OCI-LY1 (cell line): ENCODE measurements around the gene UBAC1.

Experiments used
- H2AFZ ChIP-seq: fragments of 200-600 bp; sonication (generic), shearing (Covaris generic); 2 replicates; pipeline ENCODE4 v1.6.0; 2014; ENCODE audit warnings: antibody characterized with exemption, mild to moderate bottlenecking, low read length
- H3F3A ChIP-seq: fragments of 200-600 bp; sonication (generic), shearing (Covaris generic); 2 replicates; pipeline ENCODE4 v1.6.0; 2014; ENCODE audit warnings: mild to moderate bottlenecking, antibody characterized with exemption, low read length, moderate library complexity; ENCODE audit not compliant: insufficient read depth
- H3K27ac ChIP-seq: fragments of 200-600 bp; sonication (generic); 2 replicates; pipeline ENCODE4 v1.5.1; 2014; ENCODE audit warnings: low read length, mixed run types, mild to moderate bottlenecking, low read depth; ENCODE audit not compliant: poor library complexity, severe bottlenecking
- H3K27me3 ChIP-seq: fragments of 200-600 bp; sonication (generic); 2 replicates; pipeline ENCODE4 v1.6.0; 2014; ENCODE audit warnings: antibody characterized with exemption, mild to moderate bottlenecking, low read length, moderate library complexity; ENCODE audit not compliant: insufficient read depth
- H3K36me3 ChIP-seq: fragments of 200-600 bp; sonication (generic); 2 replicates; pipeline ENCODE4 v1.6.1; 2014; ENCODE audit warnings: mild to moderate bottlenecking, antibody characterized with exemption, low read length, moderate library complexity, mixed read lengths; ENCODE audit not compliant: insufficient read depth
- H3K4me1 ChIP-seq: fragments of 200-600 bp; sonication (generic); 2 replicates; pipeline ENCODE4 v1.5.1; 2014; ENCODE audit warnings: mild to moderate bottlenecking, low read length, moderate library complexity; ENCODE audit not compliant: insufficient read depth, severe bottlenecking
- H3K4me2 ChIP-seq: fragments of 200-600 bp; sonication (generic), shearing (Covaris generic); 2 replicates; pipeline ENCODE4 v1.6.1; 2014; ENCODE audit warnings: low read length
- H3K4me3 ChIP-seq: fragments of 200-600 bp; sonication (generic); 2 replicates; pipeline ENCODE4 v1.5.1; 2014; ENCODE audit warnings: low read length, low read depth, mild to moderate bottlenecking, mixed read lengths; ENCODE audit not compliant: poor library complexity, severe bottlenecking
- H3K79me2 ChIP-seq: fragments of 200-600 bp; shearing (Covaris generic); 2 replicates; pipeline ENCODE4 v1.6.1; 2016; ENCODE audit warnings: mixed run types, low read length, mixed read lengths; ENCODE audit not compliant: insufficient read depth
- H3K9ac ChIP-seq: fragments of 200-600 bp; sonication (generic), shearing (Covaris generic); 2 replicates; pipeline ENCODE4 v1.6.1; 2014; ENCODE audit warnings: mild to moderate bottlenecking, low read length, mixed read lengths
- H3K9me2 ChIP-seq: fragments of 200-600 bp; sonication (generic), shearing (Covaris generic); 2 replicates; pipeline ENCODE4 v1.6.1; 2014; ENCODE audit warnings: low read depth, mild to moderate bottlenecking, low read length, mixed read lengths
- H3K9me3 ChIP-seq: fragments of 200-600 bp; shearing (Covaris generic); 2 replicates; pipeline ENCODE4 v1.6.1; 2014; ENCODE audit warnings: low read length, mixed read lengths
- H4K20me1 ChIP-seq: fragments of 200-600 bp; sonication (generic), shearing (Covaris generic); 2 replicates; pipeline ENCODE4 v1.6.0; 2016; ENCODE audit warnings: mild to moderate bottlenecking, low read length; ENCODE audit not compliant: insufficient read depth
- CTCF ChIP-seq: fragments of 200-600 bp; sonication (generic), shearing (Covaris generic); IDR thresholded peaks from 2 replicates; pipeline ENCODE4 v1.5.1; 2017; ENCODE audit warnings: mild to moderate bottlenecking, antibody characterized with exemption, low read length, moderate library complexity, mixed read lengths
- EZH2 ChIP-seq: fragments of 200-600 bp; sonication (generic), shearing (Covaris generic); IDR thresholded peaks from 2 replicates; pipeline ENCODE4 v1.8.0; 2017; ENCODE audit warnings: borderline replicate concordance, mixed run types, mild to moderate bottlenecking, antibody characterized with exemption, low read length, moderate library complexity, mixed read lengths

The UBAC1 gene

GRCh38 chr9:135978642-135979546, 17.7 kb upstream of the UBAC1 start:
- TF ChIP-seq EZH2 (no peak), CTCF (no peak)
- Histone ChIP-seq H3K4me3 (no peak overlapping the region), H3K79me2 (no peaks in the 10 kb centered on the region), H3K9me3 (no peaks in the 10 kb centered on the region), H3K27me3 (no peaks in the 10 kb centered on the region; the same call in 1 of the 2 replicates), H3K4me2 (no peak overlapping the region), H3F3A (no peaks in the 10 kb centered on the region), H3K36me3 (no peaks in the 10 kb centered on the region), H3K4me1 (no peaks in the 10 kb centered on the region), H4K20me1 (no peaks in the 10 kb centered on the region), H2AFZ (no peak overlapping the region), H3K27ac (no peak overlapping the region), H3K9me2 (no peaks in the 10 kb centered on the region), H3K9ac (no peak overlapping the region)

GRCh38 chr9:135976944-135977343, 15.8 kb upstream of the UBAC1 start:
- no peak for TF ChIP-seq CTCF
- no peak for TF ChIP-seq EZH2
- Histone ChIP-seq H3K4me3 (no peak overlapping the region), H3K9me2 (no peaks in the 10 kb centered on the region), H3K9me3 (no peaks in the 10 kb centered on the region), H3K79me2 (no peaks in the 10 kb centered on the region), H3F3A (no peaks in the 10 kb centered on the region), H3K4me2 (no peak overlapping the region), H3K4me1 (no peaks in the 10 kb centered on the region), H3K27me3 (no peaks in the 10 kb centered on the region; the same call in 1 of the 2 replicates), H3K9ac (no peak overlapping the region), H2AFZ (no peak overlapping the region), H4K20me1 (no peaks in the 10 kb centered on the region), H3K27ac (no peak overlapping the region), H3K36me3 (no peaks in the 10 kb centered on the region)

GRCh38 chr9:135976531-135976930, 15.4 kb upstream of the UBAC1 start:
- H3K27ac ChIP-seq = no peak overlapping the region
- H3K9me3 ChIP-seq = no peaks in the 10 kb centered on the region
- H4K20me1 ChIP-seq = no peaks in the 10 kb centered on the region
- TF ChIP-seq EZH2 (no peak), CTCF (no peak)
- no peaks in the 10 kb centered on the region for H3K9me2 ChIP-seq
- no peak overlapping the region for H3K4me3 ChIP-seq
- no peaks in the 10 kb centered on the region for H3K79me2 ChIP-seq
- H3K9ac ChIP-seq = no peak overlapping the region
- no peaks in the 10 kb centered on the region for H3K36me3 ChIP-seq
- no peaks in the 10 kb centered on the region; the same call in 1 of the 2 replicates for H3K27me3 ChIP-seq
- H3K4me2 ChIP-seq = no peak overlapping the region
- H3K4me1 ChIP-seq = no peaks in the 10 kb centered on the region
- no peak overlapping the region for H2AFZ ChIP-seq
- H3F3A ChIP-seq = no peaks in the 10 kb centered on the region
